Esophagus (tissue), 2 donors: ENCODE data around the gene CHL1. TPM values are rescaled to one million over a fixed set of nuclear protein-coding genes. Genes with fewer than 3 reads are reported as not detected.
A peak's percentile ranks its signal among the peaks of the same experiment; 100 is the strongest.

ENCODE experiments used
- H3K27ac ChIP-seq, 2 donors: one replicate each; pipeline ENCODE4 v1.5.1; 2013; ENCODE audit warnings: low read depth in 2 of 2, mild to moderate bottlenecking in 2 of 2, inconsistent platforms in 1 of 2, low read length in 1 of 2, moderate library complexity in 1 of 2
- H3K27me3 ChIP-seq, 2 donors: one replicate each; pipeline ENCODE4 v1.6.1; 2013; ENCODE audit warnings: low read length in 2 of 2, control low read depth in 1 of 2, mild to moderate bottlenecking in 1 of 2; ENCODE audit not compliant: insufficient read depth in 2 of 2, control insufficient read depth in 1 of 2
- H3K36me3 ChIP-seq, 2 donors: one replicate each; pipeline ENCODE4 v1.6.1; 2013; ENCODE audit warnings: low read length in 1 of 2; ENCODE audit not compliant: control insufficient read depth in 2 of 2, insufficient read depth in 2 of 2
- H3K4me1 ChIP-seq, 2 donors: one replicate each; pipeline ENCODE4 v1.6.1; 2013; ENCODE audit warnings: low read length in 1 of 2; ENCODE audit not compliant: control insufficient read depth in 2 of 2, insufficient read depth in 2 of 2
- H3K4me3 ChIP-seq, 2 donors: one replicate each; pipeline ENCODE4 v1.5.1; 2013; ENCODE audit warnings: low read length in 2 of 2, mild to moderate bottlenecking in 2 of 2, low read depth in 1 of 2, moderate library complexity in 1 of 2
- H3K9me3 ChIP-seq, 2 donors: one replicate each; pipeline ENCODE4 v1.6.1; 2013; ENCODE audit warnings: mild to moderate bottlenecking in 2 of 2, low read depth in 1 of 2, low read length in 1 of 2, moderate library complexity in 1 of 2; ENCODE audit not compliant: control insufficient read depth in 2 of 2, insufficient read depth in 1 of 2
- WGBS, 2 donors: extraction: QIAGEN DNeasy Blood & Tissue Kit; methylation state at CpG; one replicate each; pipeline ENCODE4 v1.1.7; 2013; 5-methylcytosine and 5-hydroxymethylcytosine counted together
- polyA plus RNA-seq, 2 donors: library from polyadenylated mRNA; stranded (reverse); fragments of 200-250 nt; gene quantifications; one replicate each; pipeline ENCODE4 v1.2.3, GENCODE V29; 2013
- donor health status: healthy with polysubstance abuse.
- donor health status: Bipolar disorder and iron deficiency.

CHL1 gene
- polyA plus RNA-seq, 2 donors, result 2.3 to 3.4 TPM

- Histone ChIP-seq H3K27ac (no peak overlapping the region), H3K9me3 (no peaks in the 10 kb centered on the region), H3K4me1 (no peaks in the 10 kb centered on the region), H3K4me3 (no peak overlapping the region), H3K27me3 (no peaks in the 10 kb centered on the region), H3K36me3 (no peaks in the 10 kb centered on the region)
- WGBS, 2 donors, result 75% methylated on average over 4 of the region's 4 CpGs
Observed at GRCh38 chr3:341998-342397, 145.4 kb downstream of the CHL1 start.

GRCh38 chr3:346186-346585 is 149.6 kb downstream of the CHL1 start:
- Histone ChIP-seq H3K27ac (peak overlapping the region in 1 of 2 donors; percentile 70), H3K27me3 (no peaks in the 10 kb centered on the region)

GRCh38 chr3:347581-347980 is 151.0 kb downstream of the CHL1 start:
- H3K27me3 ChIP-seq, result no peaks in the 10 kb centered on the region
- H3K9me3 ChIP-seq, result no peaks in the 10 kb centered on the region
- no peaks in the 10 kb centered on the region for H3K4me1 ChIP-seq
- WGBS, 2 donors, result 72 to 87% methylated on average over 3 of the region's 3 CpGs
- no peaks in the 10 kb centered on the region for H3K36me3 ChIP-seq
- no peak overlapping the region for H3K27ac ChIP-seq
- H3K4me3 ChIP-seq, result no peak overlapping the region

More at GRCh38 chr3:346186-346585, 149.6 kb downstream of the CHL1 start:
- Histone ChIP-seq H3K36me3 (no peaks in the 10 kb centered on the region), H3K4me3 (no peak overlapping the region), H3K4me1 (no peaks in the 10 kb centered on the region), H3K9me3 (no peaks in the 10 kb centered on the region)
- 85 to 87% methylated on average over 1 of the region's 1 CpG for whole genome bisulfite sequencing, 2 donors

GRCh38 chr3:350871-351371 is 154.4 kb downstream of the CHL1 start:
- WGBS, 2 donors, result 59 to 60% methylated on average over 4 of the region's 4 CpGs
- H3K36me3 ChIP-seq, result no peaks in the 10 kb centered on the region
- no peak overlapping the region for H3K27ac ChIP-seq
- H3K4me1 ChIP-seq, result peaks cover 0 to 2% of the 10 kb centered on the region in 2 donors
- H3K4me3 ChIP-seq, result no peak overlapping the region
- H3K27me3 ChIP-seq, result no peaks in the 10 kb centered on the region
- no peaks in the 10 kb centered on the region for H3K9me3 ChIP-seq

- 69 to 80% methylated on average over 1 of the region's 1 CpG for WGBS, 2 donors
- H3K27ac ChIP-seq, result no peak overlapping the region
- no peaks in the 10 kb centered on the region for H3K9me3 ChIP-seq
- no peaks in the 10 kb centered on the region for H3K36me3 ChIP-seq
- peaks cover 0 to 2% of the 10 kb centered on the region in 2 donors for H3K4me1 ChIP-seq
- no peak overlapping the region for H3K4me3 ChIP-seq
- no peaks in the 10 kb centered on the region for H3K27me3 ChIP-seq
Observed at GRCh38 chr3:352599-352998, 156.0 kb downstream of the CHL1 start.

- Histone ChIP-seq H3K27ac (no peak overlapping the region), H3K4me3 (no peak overlapping the region), H3K36me3 (no peaks in the 10 kb centered on the region), H3K4me1 (peaks cover 0 to 2% of the 10 kb centered on the region in 2 donors), H3K27me3 (no peaks in the 10 kb centered on the region), H3K9me3 (no peaks in the 10 kb centered on the region)
- 59 to 61% methylated on average over 3 of the region's 3 CpGs for WGBS, 2 donors
Observed at GRCh38 chr3:353191-353739, 156.7 kb downstream of the CHL1 start.

- Histone ChIP-seq H3K27me3 (no peaks in the 10 kb centered on the region), H3K36me3 (no peaks in the 10 kb centered on the region), H3K4me3 (no peak overlapping the region), H3K27ac (no peak overlapping the region), H3K9me3 (no peaks in the 10 kb centered on the region), H3K4me1 (peaks cover 0 to 2% of the 10 kb centered on the region in 2 donors)
- WGBS, 2 donors, result 18 to 33% methylated on average over 3 of the region's 3 CpGs
Observed at GRCh38 chr3:354432-354831, 157.9 kb downstream of the CHL1 start.

GRCh38 chr3:355622-356021 is 159.1 kb downstream of the CHL1 start:
- WGBS, 2 donors, result 29 to 45% methylated on average over 8 of the region's 8 CpGs

GRCh38 chr3:356952-357351 is 160.4 kb downstream of the CHL1 start:
- Histone ChIP-seq H3K27ac (peak overlapping the region in 1 of 2 donors; percentile 25), H3K9me3 (no peaks in the 10 kb centered on the region), H3K4me3 (no peak overlapping the region), H3K27me3 (no peaks in the 10 kb centered on the region), H3K36me3 (no peaks in the 10 kb centered on the region), H3K4me1 (peaks cover 0 to 2% of the 10 kb centered on the region in 2 donors)
- WGBS, 2 donors, result 37 to 48% methylated on average over 4 of the region's 4 CpGs

More at GRCh38 chr3:355622-356021, 159.1 kb downstream of the CHL1 start:
- Histone ChIP-seq H3K4me3 (no peak overlapping the region), H3K27me3 (no peaks in the 10 kb centered on the region), H3K36me3 (no peaks in the 10 kb centered on the region), H3K9me3 (no peaks in the 10 kb centered on the region), H3K27ac (peak overlapping the region in 1 of 2 donors; percentile 44), H3K4me1 (peaks cover 0 to 2% of the 10 kb centered on the region in 2 donors)

GRCh38 chr3:359672-360071 is 163.1 kb downstream of the CHL1 start:
- Histone ChIP-seq H3K27me3 (no peaks in the 10 kb centered on the region), H3K4me1 (peaks cover 0 to 2% of the 10 kb centered on the region in 2 donors), H3K9me3 (no peaks in the 10 kb centered on the region), H3K36me3 (no peaks in the 10 kb centered on the region), H3K4me3 (no peak overlapping the region), H3K27ac (no peak overlapping the region)
- WGBS, 2 donors, result 41 to 55% methylated on average over 3 of the region's 3 CpGs
